ENCODE measurements around the gene SLC24A3. TPM values are rescaled to one million over a fixed set of nuclear protein-coding genes. Genes with fewer than 3 reads are reported as not detected.

Gene SLC24A3
- total RNA-seq, 1 donor from 2014 or later: 0.51 TPM

DNA sequence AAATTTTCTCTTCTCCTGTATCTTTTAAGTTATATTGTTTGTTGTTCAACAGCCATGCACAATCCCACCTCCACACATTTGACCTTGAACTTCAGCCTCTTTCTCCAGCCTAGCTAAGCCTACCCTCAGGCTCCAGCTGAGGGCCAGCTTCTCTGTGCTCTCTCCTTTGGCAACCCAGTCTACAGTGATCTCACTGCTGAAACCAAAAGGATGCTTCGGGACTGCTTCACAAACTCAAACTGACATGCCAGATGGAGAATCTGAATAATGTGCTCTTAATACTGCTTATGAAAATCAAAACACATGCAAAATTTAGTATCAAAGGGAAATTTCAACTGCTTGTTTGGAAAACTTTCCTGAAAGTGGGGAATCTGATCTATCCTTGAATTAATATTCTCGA, 529.5 kb downstream of the SLC24A3 start:
- no peak overlapping the region for H3K27ac Mint-ChIP-seq (ENCODE audit: unreplicated experiment)
- no peak for DNase-seq (ENCODE audit: low read depth, low spot score)
- H3K27me3 Mint-ChIP-seq (ENCODE audit: low read depth): no peaks in the 10 kb centered on the region
- TF ChIP-seq, protein P1, sequence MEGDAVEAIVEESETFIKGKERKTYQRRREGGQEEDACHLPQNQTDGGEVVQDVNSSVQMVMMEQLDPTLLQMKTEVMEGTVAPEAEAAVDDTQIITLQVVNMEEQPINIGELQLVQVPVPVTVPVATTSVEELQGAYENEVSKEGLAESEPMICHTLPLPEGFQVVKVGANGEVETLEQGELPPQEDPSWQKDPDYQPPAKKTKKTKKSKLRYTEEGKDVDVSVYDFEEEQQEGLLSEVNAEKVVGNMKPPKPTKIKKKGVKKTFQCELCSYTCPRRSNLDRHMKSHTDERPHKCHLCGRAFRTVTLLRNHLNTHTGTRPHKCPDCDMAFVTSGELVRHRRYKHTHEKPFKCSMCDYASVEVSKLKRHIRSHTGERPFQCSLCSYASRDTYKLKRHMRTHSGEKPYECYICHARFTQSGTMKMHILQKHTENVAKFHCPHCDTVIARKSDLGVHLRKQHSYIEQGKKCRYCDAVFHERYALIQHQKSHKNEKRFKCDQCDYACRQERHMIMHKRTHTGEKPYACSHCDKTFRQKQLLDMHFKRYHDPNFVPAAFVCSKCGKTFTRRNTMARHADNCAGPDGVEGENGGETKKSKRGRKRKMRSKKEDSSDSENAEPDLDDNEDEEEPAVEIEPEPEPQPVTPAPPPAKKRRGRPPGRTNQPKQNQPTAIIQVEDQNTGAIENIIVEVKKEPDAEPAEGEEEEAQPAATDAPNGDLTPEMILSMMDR (conservative IDR thresholded peaks at IDR 0.05): no peak
- H3K9me3 Mint-ChIP-seq: peaks cover 3% of the 10 kb centered on the region
- H3K36me3 Mint-ChIP-seq (ENCODE audit: low read depth): no peaks in the 10 kb centered on the region
- peaks cover 9% of the 10 kb centered on the region for H3K4me1 Mint-ChIP-seq
- H3K4me3 Mint-ChIP-seq: no peak overlapping the region

DNA sequence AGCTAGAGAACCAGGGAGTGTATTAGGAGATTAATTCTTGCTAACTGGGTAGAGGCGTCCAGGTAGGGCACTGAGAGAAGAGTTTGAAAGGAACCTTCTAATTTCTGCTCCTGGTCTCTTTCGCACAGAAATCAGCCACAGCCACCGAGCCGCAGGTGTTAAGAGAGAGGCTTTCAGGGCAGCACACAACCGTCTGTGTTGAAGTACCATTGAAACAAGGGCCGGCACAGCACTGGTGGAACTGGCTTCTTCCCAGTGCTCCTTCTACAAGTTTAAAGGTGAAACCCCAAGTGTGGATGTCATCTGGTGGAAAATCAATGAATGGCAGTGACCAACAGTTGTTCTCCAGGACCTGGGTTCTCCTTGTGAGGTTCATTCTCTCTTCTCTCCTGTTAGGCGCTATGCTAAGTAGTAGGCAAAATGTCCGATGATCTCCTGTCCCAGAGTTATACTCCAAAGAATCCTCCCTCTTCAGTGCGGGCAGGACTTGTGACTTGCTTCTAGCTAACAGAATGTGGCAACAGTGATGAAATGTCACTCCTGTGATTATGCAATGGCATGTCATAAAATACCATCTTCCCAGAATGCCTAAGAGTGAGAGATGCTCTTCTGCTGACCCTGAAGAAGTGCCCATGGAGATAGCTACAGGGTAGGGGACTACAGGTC, 530.7 kb downstream of the SLC24A3 start:
- H3K4me1 Mint-ChIP-seq: peaks cover 3% of the 10 kb centered on the region
- H3K4me3 Mint-ChIP-seq: no peak overlapping the region
- H3K9me3 Mint-ChIP-seq: peaks cover 3% of the 10 kb centered on the region
- no peaks in the 10 kb centered on the region for H3K36me3 Mint-ChIP-seq (ENCODE audit: low read depth)
- TF ChIP-seq, protein P1 (conservative IDR thresholded peaks at IDR 0.05): no peak
- no peaks in the 10 kb centered on the region for H3K27me3 Mint-ChIP-seq (ENCODE audit: low read depth)
- DNase-seq (ENCODE audit: low read depth, low spot score): no peak
- H3K27ac Mint-ChIP-seq (ENCODE audit: unreplicated experiment): no peak overlapping the region

DNA sequence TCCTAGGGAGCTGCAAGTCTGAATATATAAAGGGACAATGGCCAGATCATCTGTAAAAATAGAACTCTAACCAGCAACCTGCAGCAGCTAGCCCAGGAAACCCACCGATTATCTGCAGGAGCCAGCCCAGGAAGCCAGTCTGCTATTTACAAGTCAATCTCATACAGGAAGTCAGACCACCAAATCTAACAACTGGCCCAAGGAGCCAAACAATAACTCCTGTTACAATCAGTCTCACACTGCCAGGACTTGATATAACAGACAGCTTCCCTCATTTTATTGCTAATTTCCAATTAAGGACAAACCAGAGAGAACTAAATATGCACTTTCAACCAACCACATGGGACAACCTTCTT, 531.2 kb downstream of the SLC24A3 start:
- H3K27ac Mint-ChIP-seq (ENCODE audit: unreplicated experiment): no peak overlapping the region

DNA sequence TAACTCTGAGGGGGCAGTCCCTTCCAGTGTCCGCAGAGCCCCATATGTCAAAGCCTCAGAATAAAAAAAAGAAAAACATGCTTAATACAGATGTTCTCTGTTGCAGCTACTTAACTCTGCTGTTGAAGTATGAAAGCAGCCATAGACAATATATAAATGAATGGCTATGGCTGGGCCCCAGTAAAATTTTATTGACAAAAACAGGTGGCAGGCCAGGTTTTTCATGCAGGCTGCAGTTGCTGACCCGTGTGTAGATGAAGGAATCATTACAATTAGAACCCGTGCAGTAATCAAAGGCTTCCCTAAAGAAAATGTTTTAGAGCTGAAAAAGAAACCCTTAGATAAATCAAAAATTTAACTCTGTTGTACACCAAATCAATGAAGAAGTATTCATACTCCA, 532.7 kb downstream of the SLC24A3 start:
- H3K27me3 Mint-ChIP-seq (ENCODE audit: low read depth): no peaks in the 10 kb centered on the region
- DNase-seq (ENCODE audit: low read depth, low spot score): no peak
- H3K4me3 Mint-ChIP-seq: no peak overlapping the region
- TF ChIP-seq, protein P1 (conservative IDR thresholded peaks at IDR 0.05): no peak
- no peaks in the 10 kb centered on the region for H3K36me3 Mint-ChIP-seq (ENCODE audit: low read depth)
- peaks cover 3% of the 10 kb centered on the region for H3K9me3 Mint-ChIP-seq
- peaks cover 3% of the 10 kb centered on the region for H3K4me1 Mint-ChIP-seq
- no peak overlapping the region for H3K27ac Mint-ChIP-seq (ENCODE audit: unreplicated experiment)

More for the DNA sequence above, 531.2 kb downstream of the SLC24A3 start:
- no peaks in the 10 kb centered on the region for H3K36me3 Mint-ChIP-seq (ENCODE audit: low read depth)
- no peak for DNase-seq (ENCODE audit: low read depth, low spot score)
- peaks cover 3% of the 10 kb centered on the region for H3K9me3 Mint-ChIP-seq
- TF ChIP-seq, protein P1 (conservative IDR thresholded peaks at IDR 0.05): no peak
- no peaks in the 10 kb centered on the region for H3K27me3 Mint-ChIP-seq (ENCODE audit: low read depth)
- no peak overlapping the region for H3K4me3 Mint-ChIP-seq
- H3K4me1 Mint-ChIP-seq: peaks cover 3% of the 10 kb centered on the region

DNA sequence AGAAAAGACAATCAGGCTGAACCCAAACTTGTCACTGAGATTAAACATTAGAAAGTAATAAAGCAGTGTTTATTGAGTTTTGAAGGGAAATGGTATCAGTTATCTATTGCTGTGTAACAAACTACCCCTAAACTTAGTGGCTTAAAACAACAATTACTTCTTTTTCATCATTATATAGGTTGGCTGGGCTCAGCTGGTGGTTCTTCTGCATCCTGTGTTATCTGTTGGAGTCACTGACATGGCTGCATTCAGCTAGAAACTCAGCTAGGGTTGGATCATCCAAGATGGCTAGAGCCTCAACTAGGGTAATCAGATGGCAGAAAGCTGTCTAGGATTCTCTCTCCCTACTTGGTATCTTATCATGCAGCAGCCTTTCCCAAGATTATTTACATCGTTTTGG, 533.1 kb downstream of the SLC24A3 start:
- Mint-ChIP-seq H3K36me3 (ENCODE audit: low read depth) (no peaks in the 10 kb centered on the region), H3K4me3 (no peak overlapping the region), H3K27me3 (ENCODE audit: low read depth) (no peaks in the 10 kb centered on the region), H3K4me1 (peaks cover 3% of the 10 kb centered on the region), H3K27ac (ENCODE audit: unreplicated experiment) (no peak overlapping the region), H3K9me3 (peaks cover 3% of the 10 kb centered on the region)
- TF ChIP-seq, protein P1 (conservative IDR thresholded peaks at IDR 0.05): no peak
- no peak for DNase-seq (ENCODE audit: low read depth, low spot score)
